SH-SY5Y (cell line): ENCODE measurements around the gene ACSM6.

ENCODE experiments used
- GATA2 ChIP-seq: IDR thresholded peaks from 2 replicates; pipeline ENCODE4 v1.6.1; 2011; ENCODE audit warnings: mild to moderate bottlenecking, low read depth, low read length
- GATA3 ChIP-seq: IDR thresholded peaks from 2 replicates; pipeline ENCODE4 v1.6.1; 2011; ENCODE audit warnings: low read depth, mild to moderate bottlenecking, low read length, moderate library complexity

DNA sequence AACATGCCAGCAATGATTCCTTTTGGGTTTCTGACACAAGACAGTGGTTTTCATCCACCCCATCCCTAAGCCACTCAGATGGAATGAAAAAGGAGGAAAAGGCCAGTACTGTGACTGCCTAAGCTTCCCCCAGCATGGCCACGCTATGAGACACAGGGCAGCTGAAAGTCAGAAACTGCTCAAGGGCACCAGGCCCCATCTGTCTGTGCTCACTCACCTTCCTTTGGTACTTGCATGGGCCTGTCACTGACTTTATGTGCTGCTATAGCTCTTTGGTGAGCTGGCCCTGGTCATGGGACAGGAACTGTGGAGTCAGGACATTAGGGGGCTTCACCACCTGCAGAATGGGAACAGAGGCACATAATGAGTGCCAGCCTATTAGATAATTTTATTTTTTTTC, 21.2 kb upstream of the ACSM6 start:
- no peak for TF ChIP-seq GATA2
- TF ChIP-seq GATA3, result no peak
